ENCODE results near the gene CD44. TPM values are rescaled to one million over a fixed set of nuclear protein-coding genes. Genes with fewer than 3 reads are reported as not detected.

CD44 gene
- total RNA-seq, 4 donors from 2014 or later, result 56.3 to 182 (median 114) TPM

- H3K36me3 ChIP-seq, result no peaks in the 10 kb centered on the region
- TF ChIP-seq POLR2AphosphoS5 (IDR thresholded peaks at IDR 0.05), result no peak
- no peak for TF ChIP-seq POLR2A (IDR thresholded peaks at IDR 0.05)
- no peak for TF ChIP-seq EP300 (IDR thresholded peaks at IDR 0.05; ENCODE audit: low read depth)
- no peak for TF ChIP-seq CTCF (IDR thresholded peaks at IDR 0.05)
- no peak for DNase-seq
- H3K27me3 ChIP-seq, result no peaks in the 10 kb centered on the region
- H3K27ac ChIP-seq, result no peak overlapping the region
- peaks cover 0 to 8% (median 0%) of the 10 kb centered on the region in 4 donors for H3K4me1 ChIP-seq
- H3K4me3 ChIP-seq, result no peak overlapping the region
- no peaks in the 10 kb centered on the region for H3K9me3 ChIP-seq
- intact Hi-C loops (cut with DNase I; ENCODE audit: low total_unique reads), result no loop called here
- in situ Hi-C loops (cut with MboI; ENCODE audit: low pct_ligation_motif_present in 1 of 4, low pct_unique_long_range_greater_than_20kb in 1 of 4, low sequenced_read_pairs in 3 of 4), result no loop called here
These were observed 117.3 kb downstream of the CD44 start for GRCh38 chr11:35256296-35256695.

DNA sequence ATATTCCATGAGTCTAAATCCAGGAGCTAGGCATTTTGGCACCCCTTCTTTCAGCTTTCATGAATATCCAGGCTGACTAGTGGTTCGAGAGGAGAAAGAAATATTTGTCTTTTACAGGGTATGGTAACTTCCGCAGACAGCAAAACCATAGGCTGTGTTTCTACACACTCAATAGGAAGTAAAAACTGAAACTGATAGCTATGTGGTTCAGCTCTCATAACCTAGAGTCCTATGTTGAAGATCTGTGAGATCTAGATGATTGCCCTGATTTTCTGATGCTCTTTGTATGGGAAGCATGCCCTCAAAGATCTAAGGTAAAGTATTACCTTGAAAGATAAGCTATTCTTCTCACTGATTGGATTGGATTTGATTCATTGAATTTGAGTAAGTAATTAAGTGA, 118.3 kb downstream of the CD44 start:
- 34 to 63% methylated on average over 2 of the region's 2 CpGs for WGBS, 2 donors (ENCODE audit: low coverage in 1 of 2)
- no peak for TF ChIP-seq POLR2A (IDR thresholded peaks at IDR 0.05)
- no peak for TF ChIP-seq CTCF (IDR thresholded peaks at IDR 0.05)
- TF ChIP-seq EP300 (IDR thresholded peaks at IDR 0.05; ENCODE audit: low read depth), result no peak
- TF ChIP-seq POLR2AphosphoS5 (IDR thresholded peaks at IDR 0.05), result no peak
- peaks cover 0 to 8% (median 0%) of the 10 kb centered on the region in 4 donors for H3K4me1 ChIP-seq
- no peak overlapping the region for H3K4me3 ChIP-seq
- H3K36me3 ChIP-seq, result no peaks in the 10 kb centered on the region
- no peaks in the 10 kb centered on the region for H3K27me3 ChIP-seq
- in situ Hi-C loops (cut with MboI; ENCODE audit: low pct_ligation_motif_present in 1 of 4, low pct_unique_long_range_greater_than_20kb in 1 of 4, low sequenced_read_pairs in 3 of 4) (no loop called here), intact Hi-C loops (cut with DNase I; ENCODE audit: low total_unique reads) (no loop called here)
- DNase-seq, result no peak
- no peaks in the 10 kb centered on the region for H3K9me3 ChIP-seq
- no peak overlapping the region for H3K27ac ChIP-seq

DNA sequence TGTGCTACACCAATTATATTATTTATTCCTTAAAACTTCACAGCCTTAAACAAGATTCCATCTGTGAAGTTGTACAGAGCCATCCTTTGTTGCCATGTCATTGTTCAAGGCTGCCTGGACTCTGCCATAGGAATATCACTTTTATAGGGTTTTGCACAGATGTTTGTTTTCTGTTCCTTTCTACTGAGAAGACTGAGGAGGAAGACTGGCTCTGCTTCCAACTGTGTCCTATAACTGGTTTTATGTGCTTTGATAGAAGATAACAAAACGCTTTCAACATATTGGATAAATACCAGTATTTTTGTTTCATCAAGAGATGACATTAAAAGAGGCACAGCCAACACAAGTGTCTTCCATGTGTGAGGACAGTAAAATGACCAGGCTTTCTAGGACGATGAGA, 120.6 kb downstream of the CD44 start:
- Histone ChIP-seq H3K36me3 (no peaks in the 10 kb centered on the region), H3K4me3 (no peak overlapping the region), H3K27ac (no peak overlapping the region), H3K4me1 (peaks cover 0 to 8% (median 0%) of the 10 kb centered on the region in 4 donors), H3K27me3 (no peaks in the 10 kb centered on the region), H3K9me3 (no peaks in the 10 kb centered on the region)
- WGBS, 2 donors (ENCODE audit: low coverage in 1 of 2), result 72 to 76% methylated on average over 2 of the region's 2 CpGs
- TF ChIP-seq POLR2AphosphoS5 (IDR thresholded peaks at IDR 0.05) (no peak), POLR2A (IDR thresholded peaks at IDR 0.05) (no peak)
- in situ Hi-C loops (cut with MboI; ENCODE audit: low pct_ligation_motif_present in 1 of 4, low pct_unique_long_range_greater_than_20kb in 1 of 4, low sequenced_read_pairs in 3 of 4) (no loop called here), intact Hi-C loops (cut with DNase I; ENCODE audit: low total_unique reads) (no loop called here)
- no peak for DNase-seq

DNA sequence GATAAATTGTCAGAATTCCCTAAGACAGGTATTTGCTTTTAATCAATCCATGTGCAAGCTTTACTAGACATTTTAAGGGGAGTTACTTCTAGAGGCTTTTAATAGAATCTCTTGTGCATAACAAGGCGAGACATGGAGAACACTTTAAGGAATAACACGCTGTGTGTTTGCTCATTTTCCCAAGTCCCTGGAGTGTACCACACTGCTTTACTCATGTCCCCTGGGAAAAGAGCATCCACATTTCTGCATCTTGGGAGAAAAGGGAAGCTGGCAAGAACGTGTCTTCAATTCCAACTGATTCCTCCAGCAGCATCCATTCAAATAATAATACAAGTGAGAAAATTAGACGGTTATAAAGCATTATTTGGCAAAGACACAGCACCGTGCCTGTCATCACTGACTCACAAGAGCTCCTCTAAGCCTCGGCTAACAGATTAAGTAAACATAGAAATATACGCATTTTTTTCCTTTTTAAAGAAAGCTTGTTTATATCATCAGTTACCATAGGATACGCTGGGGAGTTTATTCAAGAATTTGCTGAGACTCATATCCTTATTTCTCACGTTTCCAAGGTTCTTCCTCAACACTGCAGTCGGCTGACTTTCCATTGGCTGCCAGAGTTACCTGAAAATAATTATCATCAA, 121.5 kb downstream of the CD44 start:
- intact Hi-C loops (cut with DNase I; ENCODE audit: low total_unique reads) (no loop called here), in situ Hi-C loops (cut with MboI; ENCODE audit: low pct_ligation_motif_present in 1 of 4, low pct_unique_long_range_greater_than_20kb in 1 of 4, low sequenced_read_pairs in 3 of 4) (no loop called here)
- Histone ChIP-seq H3K36me3 (no peaks in the 10 kb centered on the region), H3K27ac (peak overlapping the region in 3 of 4 donors; percentile 11 to 35 (median 29)), H3K27me3 (no peaks in the 10 kb centered on the region), H3K4me3 (no peak overlapping the region), H3K9me3 (no peaks in the 10 kb centered on the region), H3K4me1 (peaks cover 0 to 8% (median 0%) of the 10 kb centered on the region in 4 donors)
- WGBS, 2 donors (ENCODE audit: low coverage in 1 of 2), result 51 to 52% methylated on average over 10 of the region's 10 CpGs
- TF ChIP-seq EP300 (IDR thresholded peaks at IDR 0.05; ENCODE audit: low read depth) (no peak), POLR2AphosphoS5 (IDR thresholded peaks at IDR 0.05) (no peak), CTCF (IDR thresholded peaks at IDR 0.05) (no peak), POLR2A (IDR thresholded peaks at IDR 0.05) (no peak)
- no peak for DNase-seq

DNA sequence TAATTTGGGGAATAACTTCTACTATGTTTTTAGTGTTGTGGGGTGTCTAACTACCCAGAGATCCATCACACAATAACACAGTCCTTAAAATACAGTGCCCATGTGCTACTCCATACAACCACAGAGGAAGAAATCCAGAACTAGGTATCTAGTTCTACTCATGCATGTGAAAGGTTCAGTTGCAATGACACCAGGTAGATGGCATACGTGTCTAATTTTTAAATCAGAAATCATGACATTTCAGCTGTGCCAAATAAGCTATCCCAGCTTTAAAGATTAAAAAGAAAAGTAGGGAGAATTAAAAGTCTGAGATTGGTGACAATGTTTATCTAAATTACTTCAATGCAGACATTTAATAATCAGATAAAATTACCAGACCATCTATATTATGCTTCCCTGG, 122.2 kb downstream of the CD44 start:
- DNase-seq, result no peak
- Histone ChIP-seq H3K9me3 (no peaks in the 10 kb centered on the region), H3K4me1 (peaks cover 0 to 8% (median 0%) of the 10 kb centered on the region in 4 donors), H3K27ac (no peak overlapping the region), H3K36me3 (no peaks in the 10 kb centered on the region), H3K4me3 (no peak overlapping the region), H3K27me3 (no peaks in the 10 kb centered on the region)
- WGBS, 2 donors (ENCODE audit: low coverage in 1 of 2), result 79 to 88% methylated on average over 1 of the region's 1 CpG
- TF ChIP-seq POLR2AphosphoS5 (IDR thresholded peaks at IDR 0.05), result no peak
- no peak for TF ChIP-seq POLR2A (IDR thresholded peaks at IDR 0.05)
- TF ChIP-seq EP300 (IDR thresholded peaks at IDR 0.05; ENCODE audit: low read depth), result no peak
- TF ChIP-seq CTCF (IDR thresholded peaks at IDR 0.05), result no peak
- in situ Hi-C loops (cut with MboI; ENCODE audit: low pct_ligation_motif_present in 1 of 4, low pct_unique_long_range_greater_than_20kb in 1 of 4, low sequenced_read_pairs in 3 of 4), result no loop called here
- intact Hi-C loops (cut with DNase I; ENCODE audit: low total_unique reads), result no loop called here
